GM21390 (cell line): ENCODE results near the gene PCDHGA8.
"Not testable (repeated sequence)": the region's sequence is repeated elsewhere in the genome, so short reads cannot be mapped to it uniquely, and the experiment has no call there.

Experiments used
- ATAC-seq: cut with Tn5 transposase; IDR thresholded peaks from one replicate; pipeline ENCODE4 v1.9.1; 2021; ENCODE audit not compliant: unreplicated experiment

PCDHGA8 gene

DNA sequence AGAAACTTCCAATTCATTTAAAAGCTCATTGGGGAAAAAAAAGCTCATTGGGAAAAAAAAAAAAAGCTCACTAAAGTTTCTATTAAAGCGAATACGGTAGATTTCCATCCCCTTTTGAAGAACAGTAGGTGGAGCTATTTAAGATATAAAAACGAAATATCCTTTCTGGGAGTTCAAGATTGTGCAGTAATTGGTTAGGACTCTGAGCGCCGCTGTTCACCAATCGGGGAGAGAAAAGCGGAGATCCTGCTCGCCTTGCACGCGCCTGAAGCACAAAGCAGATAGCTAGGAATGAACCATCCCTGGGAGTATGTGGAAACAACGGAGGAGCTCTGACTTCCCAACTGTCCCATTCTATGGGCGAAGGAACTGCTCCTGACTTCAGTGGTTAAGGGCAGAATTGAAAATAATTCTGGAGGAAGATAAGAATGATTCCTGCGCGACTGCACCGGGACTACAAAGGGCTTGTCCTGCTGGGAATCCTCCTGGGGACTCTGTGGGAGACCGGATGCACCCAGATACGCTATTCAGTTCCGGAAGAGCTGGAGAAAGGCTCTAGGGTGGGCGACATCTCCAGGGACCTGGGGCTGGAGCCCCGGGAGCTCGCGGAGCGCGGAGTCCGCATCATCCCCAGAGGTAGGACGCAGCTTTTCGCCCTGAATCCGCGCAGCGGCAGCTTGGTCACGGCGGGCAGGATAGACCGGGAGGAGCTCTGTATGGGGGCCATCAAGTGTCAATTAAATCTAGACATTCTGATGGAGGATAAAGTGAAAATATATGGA, 38.1 kb downstream of the PCDHGA8 start, which contains the start of gene PCDHGA12:
TSS of gene PCDHGA12 (plus strand) at position 176 of the 782 bp plus-strand sequence. CDS start at position 429, 253 bp downstream.
- ATAC-seq: peak; percentile 85

DNA sequence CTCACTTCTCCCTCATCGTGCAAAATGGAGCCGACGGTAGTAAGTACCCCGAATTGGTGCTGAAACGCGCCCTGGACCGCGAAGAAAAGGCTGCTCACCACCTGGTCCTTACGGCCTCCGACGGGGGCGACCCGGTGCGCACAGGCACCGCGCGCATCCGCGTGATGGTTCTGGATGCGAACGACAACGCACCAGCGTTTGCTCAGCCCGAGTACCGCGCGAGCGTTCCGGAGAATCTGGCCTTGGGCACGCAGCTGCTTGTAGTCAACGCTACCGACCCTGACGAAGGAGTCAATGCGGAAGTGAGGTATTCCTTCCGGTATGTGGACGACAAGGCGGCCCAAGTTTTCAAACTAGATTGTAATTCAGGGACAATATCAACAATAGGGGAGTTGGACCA, 38.9 kb downstream of the PCDHGA8 start:
- ATAC-seq: peak; percentile 25

DNA sequence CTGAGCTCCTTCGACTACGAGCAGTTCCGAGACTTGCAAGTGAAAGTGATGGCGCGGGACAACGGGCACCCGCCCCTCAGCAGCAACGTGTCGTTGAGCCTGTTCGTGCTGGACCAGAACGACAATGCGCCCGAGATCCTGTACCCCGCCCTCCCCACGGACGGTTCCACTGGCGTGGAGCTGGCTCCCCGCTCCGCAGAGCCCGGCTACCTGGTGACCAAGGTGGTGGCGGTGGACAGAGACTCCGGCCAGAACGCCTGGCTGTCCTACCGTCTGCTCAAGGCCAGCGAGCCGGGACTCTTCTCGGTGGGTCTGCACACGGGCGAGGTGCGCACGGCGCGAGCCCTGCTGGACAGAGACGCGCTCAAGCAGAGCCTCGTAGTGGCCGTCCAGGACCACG, 39.9 kb downstream of the PCDHGA8 start:
- not testable (repeated sequence) for ATAC-seq

GRCh38 chr5:141432726-141433125, 40.3 kb downstream of the PCDHGA8 start:
- not testable (repeated sequence) for ATAC-seq

- no peak for ATAC-seq
These were observed 41.6 kb downstream of the PCDHGA8 start for GRCh38 chr5:141434006-141434405.

GRCh38 chr5:141437221-141437620, 44.8 kb downstream of the PCDHGA8 start:
- ATAC-seq: no peak

DNA sequence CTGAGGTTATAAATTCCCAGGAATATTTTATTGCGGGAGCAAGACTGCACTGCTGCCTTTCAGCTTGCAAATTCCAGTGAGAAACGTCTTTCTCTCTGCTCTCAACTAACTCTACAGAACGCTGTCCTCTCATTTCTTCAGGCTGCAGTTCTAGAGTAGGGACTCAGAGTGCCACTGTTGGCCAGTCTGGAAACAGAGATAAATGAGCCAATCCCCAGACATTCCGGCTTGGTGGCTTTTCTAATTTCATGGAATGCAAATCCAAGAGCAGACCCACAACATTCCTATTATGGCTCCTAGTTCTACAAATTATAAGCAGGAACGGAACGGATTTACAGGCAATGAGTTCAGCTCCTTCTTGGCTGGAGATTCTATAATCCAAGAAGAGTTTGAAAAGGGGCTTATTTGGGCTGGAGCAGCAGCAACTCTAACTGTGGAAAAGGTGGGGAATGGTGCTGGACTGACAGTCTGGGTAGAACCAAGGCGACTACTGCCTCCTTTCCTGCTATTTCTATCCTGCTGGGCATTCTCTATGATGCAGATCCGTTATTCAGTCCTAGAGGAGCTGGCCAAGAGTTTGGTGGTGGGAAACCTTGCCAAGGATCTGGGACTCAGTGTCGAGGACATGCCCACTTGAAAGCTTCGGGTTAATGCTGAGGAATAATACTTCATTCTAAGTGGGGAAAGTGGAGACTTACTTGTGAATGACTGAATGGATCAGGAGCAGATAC, 47.1 kb downstream of the PCDHGA8 start:
- no peak for ATAC-seq

DNA sequence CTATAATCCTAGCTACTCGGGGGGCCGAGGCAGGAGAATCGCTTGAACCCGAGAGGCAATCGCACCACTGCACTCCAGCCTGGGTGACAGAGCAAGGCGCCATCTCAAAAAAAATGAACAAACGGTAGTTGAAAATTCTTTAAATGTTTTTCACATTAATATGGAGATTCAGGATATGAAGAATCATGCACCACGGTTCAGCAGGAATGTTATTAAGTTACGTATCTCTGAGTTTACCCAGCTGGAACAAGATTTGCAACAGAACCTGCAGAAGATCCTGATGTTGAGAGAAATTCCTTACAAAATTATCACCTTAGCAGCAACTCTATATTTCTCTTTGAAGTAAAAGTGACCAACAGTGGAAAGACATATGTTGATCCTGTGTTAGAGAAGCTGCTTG, 47.9 kb downstream of the PCDHGA8 start:
- no peak for ATAC-seq

DNA sequence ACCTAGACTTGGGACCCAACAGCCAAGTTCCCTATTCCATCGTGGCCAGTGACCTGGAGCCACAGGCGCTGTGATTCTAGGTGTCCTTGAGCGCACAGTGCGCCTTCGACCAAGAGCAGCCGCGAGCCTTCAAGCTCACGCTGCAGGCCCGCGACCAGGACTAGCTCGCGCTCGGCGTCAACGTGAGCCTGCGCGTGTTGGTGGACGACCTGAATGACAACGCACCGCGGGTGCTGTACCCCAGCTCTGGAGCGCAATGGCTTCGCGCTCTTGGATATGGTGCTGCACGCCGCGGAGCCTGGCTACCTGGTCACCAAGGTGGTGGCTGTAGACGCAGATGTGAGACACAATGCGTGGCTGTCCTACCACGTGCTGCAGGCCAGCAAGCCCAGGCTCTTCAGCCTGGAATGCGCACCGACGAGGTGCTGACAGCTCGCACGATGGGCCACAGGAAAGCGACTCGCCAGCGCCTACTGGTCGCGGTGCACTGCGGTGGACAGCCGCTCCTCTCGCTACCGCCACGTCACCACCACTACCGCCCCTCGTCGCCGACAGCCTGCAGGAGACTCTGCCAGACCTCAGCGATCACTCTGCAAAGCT, 49.2 kb downstream of the PCDHGA8 start:
- ATAC-seq: no peak
